Measurements from ENCODE around the gene RGS3. TPM values are rescaled to one million over a fixed set of nuclear protein-coding genes. Genes with fewer than 3 reads are reported as not detected.

Gene RGS3
- polyA plus RNA-seq, 2 of the 4 experiments (the other 2 are of a cell fraction) = 19.6 to 22.9 TPM

- Histone ChIP-seq H3K4me1 (peaks cover 9% of the 10 kb centered on the region), H3K4me3 (no peak overlapping the region), H3K4me2 (no peak overlapping the region), H3K27ac (peak overlapping the region in 1 of 2 experiments; percentile 28; a peak in 1 of 6 replicates), H3K9me3 (no peaks in the 10 kb centered on the region)
- FAIRE-seq (no peak), DNase-seq (ENCODE audit: low read depth in 1 of 2, low spot score in 1 of 2) (no peak), ATAC-seq (no peak)
- ChIA-PET CTCF (interaction anchor here (1.0 to 2.9 kb wide), 6 partner anchors 26 to 118 kb away, joined by 3 to 11 read pairs (median 6); no protein-coding TSS in a partner anchor), POLR2A (no interaction called here)
- WGBS (ENCODE audit: missing lambda C conversion rate) = 88% methylated on average over 5 of the region's 5 CpGs
- TF ChIP-seq CTCF (IDR thresholded peaks at IDR 0.05) (no peak), CHD4 (IDR thresholded peaks at IDR 0.05; ENCODE audit: borderline replicate concordance) (no peak), FOSL2 (IDR thresholded peaks at IDR 0.05) (no peak), FOSL2 (CRISPR knock-in tag; IDR thresholded peaks at IDR 0.05) (no peak), NFE2L2 (conservative IDR thresholded peaks at IDR 0.05; ENCODE audit: low read length) (no peak), ZC3H11A (IDR thresholded peaks at IDR 0.05) (no peak), HOXA7 (CRISPR knock-in tag; IDR thresholded peaks at IDR 0.05) (no peak)
These were observed 100.4 kb downstream of the RGS3 start for GRCh38 chr9:113563826-113564497.

- Histone ChIP-seq H3K4me3 (no peak overlapping the region), H3K9me3 (no peaks in the 10 kb centered on the region), H3K4me1 (0 out of 3 replicates have a peak, but pooled peaks cover 4% of the 10 kb centered on the region), H3K4me2 (no peak overlapping the region), H3K27ac (peak overlapping the region in 1 of 2 experiments; percentile 28; a peak in 1 of 6 replicates)
- TF ChIP-seq RFX5 (IDR thresholded peaks at IDR 0.05) (no peak), NR3C1 (IDR thresholded peaks at IDR 0.05) (no peak), PBX3 (IDR thresholded peaks at IDR 0.05) (no peak), JUNB (IDR thresholded peaks at IDR 0.05) (no peak), CBX2 (IDR thresholded peaks at IDR 0.05; ENCODE audit: borderline replicate concordance, low read depth) (no peak), FOXS1 (CRISPR knock-in tag; IDR thresholded peaks at IDR 0.05) (no peak), KDM5A (IDR thresholded peaks at IDR 0.05) (no peak), EP300 (IDR thresholded peaks at IDR 0.05) (no peak), CHD4 (IDR thresholded peaks at IDR 0.05; ENCODE audit: borderline replicate concordance) (no peak), SREBF2 (IDR thresholded peaks at IDR 0.05) (no peak), ELK1 (IDR thresholded peaks at IDR 0.05; ENCODE audit: low read depth, low read length) (no peak), POLR2AphosphoS2 (conservative IDR thresholded peaks at IDR 0.05; ENCODE audit: low read length) (no peak), BHLHE40 (IDR thresholded peaks at IDR 0.05; ENCODE audit: low read depth, low read length) (no peak), FOSB (CRISPR knock-in tag; IDR thresholded peaks at IDR 0.05) (no peak), MAFK (IDR thresholded peaks at IDR 0.05; ENCODE audit: partially characterized antibody) (no peak), ZC3H11A (IDR thresholded peaks at IDR 0.05) (no peak)
- POLR2A ChIA-PET = no interaction called here
- DNase-seq (ENCODE audit: low read depth in 1 of 2, low spot score in 1 of 2) (no peak), FAIRE-seq (no peak), ATAC-seq (no peak)
- CTCF ChIA-PET = interaction anchor here (0.8 to 2.9 kb wide), 7 partner anchors 26 to 118 kb away, joined by 3 to 11 read pairs (median 4); no protein-coding TSS in a partner anchor
- WGBS (ENCODE audit: missing lambda C conversion rate) = 85% methylated on average over 15 of the region's 20 CpGs
These were observed 101.1 kb downstream of the RGS3 start for GRCh38 chr9:113564498-113565237.

Measured in A549 (cell line).